G401 (cell line): ENCODE data around the gene RPLP1. TPM values are rescaled to one million over a fixed set of nuclear protein-coding genes. Genes with fewer than 3 reads are reported as not detected.

Experiments
- DNase-seq: peaks from one replicate; pipeline ENCODE4 v3.0.0-alpha.2; 2015; ENCODE audit warnings: low spot score
- in situ Hi-C: cut with HindIII; loops from 2 replicates; pipeline ENCODE4 v1.10.0; 2016; ENCODE audit warnings: low sequenced_read_pairs, mixed read lengths
- total RNA-seq: library from RNA; depleted of rRNA; stranded (reverse); fragments of >200 nt; shearing (Covaris generic); gene quantifications from 2 replicates; pipeline ENCODE4 v1.2.3, GENCODE V29; 2014

RPLP1 gene
- total RNA-seq, 1 experiment from 2014 or later = 49.4 TPM

GRCh38 chr15:69486481-69487110, 34.0 kb downstream of the RPLP1 start:
- DNase-seq = no peak
- in situ Hi-C loops = no loop called here

GRCh38 chr15:69489073-69489571, 36.5 kb downstream of the RPLP1 start:
- in situ Hi-C loops = no loop called here
- DNase-seq = no peak

GRCh38 chr15:69490356-69491037, 37.9 kb downstream of the RPLP1 start:
- in situ Hi-C loops = no loop called here
- no peak for DNase-seq

GRCh38 chr15:69491038-69491505, 38.5 kb downstream of the RPLP1 start:
- no peak for DNase-seq
- in situ Hi-C loops = no loop called here

GRCh38 chr15:69493406-69493805, 40.8 kb downstream of the RPLP1 start:
- in situ Hi-C loops = no loop called here
- DNase-seq = no peak

GRCh38 chr15:69496001-69496400, 43.4 kb downstream of the RPLP1 start:
- in situ Hi-C loops = no loop called here
- no peak for DNase-seq

GRCh38 chr15:69497076-69497475, 44.5 kb downstream of the RPLP1 start:
- in situ Hi-C loops = no loop called here
- no peak for DNase-seq

- no peak for DNase-seq
- in situ Hi-C loops = no loop called here
These were observed 45.0 kb downstream of the RPLP1 start for GRCh38 chr15:69497667-69498066.

- DNase-seq = no peak
- in situ Hi-C loops = no loop called here
These were observed 45.7 kb downstream of the RPLP1 start for GRCh38 chr15:69498282-69498681.

- in situ Hi-C loops = no loop called here
These were observed 46.4 kb downstream of the RPLP1 start for GRCh38 chr15:69498987-69499386.

GRCh38 chr15:69499521-69500211, 47.0 kb downstream of the RPLP1 start:
- peak; percentile 85 for DNase-seq
- in situ Hi-C loops = no loop called here

More at GRCh38 chr15:69498987-69499386, 46.4 kb downstream of the RPLP1 start:
- no peak for DNase-seq

- in situ Hi-C loops = no loop called here
- DNase-seq = no peak
These were observed 47.7 kb downstream of the RPLP1 start for GRCh38 chr15:69500339-69500738.

GRCh38 chr15:69501456-69501855, 48.8 kb downstream of the RPLP1 start:
- no peak for DNase-seq
- in situ Hi-C loops = no loop called here

- in situ Hi-C loops = no loop called here
- DNase-seq = no peak
These were observed 49.9 kb downstream of the RPLP1 start for GRCh38 chr15:69502470-69503045.

- in situ Hi-C loops = no loop called here
- DNase-seq = no peak
These were observed 51.9 kb downstream of the RPLP1 start for GRCh38 chr15:69504352-69505040.
